Testis (tissue), 3 donors: ENCODE data around the gene B3GNT4. TPM values are rescaled to one million over a fixed set of nuclear protein-coding genes. Genes with fewer than 3 reads are reported as not detected.

Experiments
- DNase-seq: peaks from one replicate; pipeline ENCODE4 v3.0.0-alpha.2; 2019
- H3K27ac ChIP-seq, 2 donors: fragments of 200-600 bp; sonication (generic); one replicate each; pipeline ENCODE4 v1.5.1; 2019
- H3K27me3 ChIP-seq: fragments of 200-600 bp; sonication (generic); one replicate; pipeline ENCODE4 v1.5.1; 2019
- H3K36me3 ChIP-seq: fragments of 200-600 bp; sonication (generic); one replicate; pipeline ENCODE4 v1.5.1; 2017; ENCODE audit warnings: low read depth; ENCODE audit errors: missing control alignments
- H3K4me1 ChIP-seq: fragments of 200-600 bp; sonication (generic); one replicate; pipeline ENCODE4 v1.5.1; 2019
- H3K4me3 ChIP-seq, 2 donors: fragments of 200-600 bp; sonication (generic); one replicate each; pipeline ENCODE4 v1.5.1; 2017 to 2019
- H3K9me3 ChIP-seq: fragments of 200-600 bp; sonication (generic); one replicate; pipeline ENCODE4 v1.5.1; 2017
- POLR2A ChIP-seq: fragments of 450-650 bp; IDR thresholded peaks from one replicate; pipeline ENCODE4 v1.6.1; 2017; ENCODE audit warnings: antibody characterized with exemption, mild to moderate bottlenecking, moderate library complexity
- WGBS, 2 donors: methylation state at CpG; one replicate each; pipeline ENCODE4 v1.1.5; 2018; 5-methylcytosine and 5-hydroxymethylcytosine counted together
- intact Hi-C: fragments of 100-400 bp; cut with DNase I; formaldehyde crosslinking; loops from one replicate; pipeline ENCODE4 v1.15.1; 2023; ENCODE audit warnings: low total_unique reads
- polyA plus RNA-seq: library from polyadenylated mRNA; stranded (reverse); fragments of 350-450 nt; fragmentation: Illumina TruSeq; extraction: RNeasy Lipid Tissue Mini Kit (QIAGEN cat#74804); gene quantifications from one replicate; pipeline ENCODE4 v1.2.3, GENCODE V29; 2014; ENCODE audit warnings: low read depth, low replicate concordance; ENCODE audit not compliant: insufficient read depth
- total RNA-seq, 2 donors: library from RNA; depleted of rRNA; stranded (reverse); fragments of >200 nt; gene quantifications; one replicate each; pipeline ENCODE4 v1.2.3, GENCODE V29; 2016
- TF ChIP-seq, protein P1 (sequence below), 3 experiments: fragments of 450-650 bp in 2 of 3; fragments of 200-600 bp in 1 of 3; sonication (generic) in 1 of 3; IDR thresholded peaks; one replicate each; pipeline ENCODE4 v1.5.1; 2016 to 2019; ENCODE audit warnings: antibody characterized with exemption in 3 of 3, mild to moderate bottlenecking in 2 of 3, moderate library complexity in 1 of 3

B3GNT4 gene
- total and polyA plus RNA-seq, 3 donors from 2014 or later = 2.1 to 5.2 (median 2.2) TPM

DNA sequence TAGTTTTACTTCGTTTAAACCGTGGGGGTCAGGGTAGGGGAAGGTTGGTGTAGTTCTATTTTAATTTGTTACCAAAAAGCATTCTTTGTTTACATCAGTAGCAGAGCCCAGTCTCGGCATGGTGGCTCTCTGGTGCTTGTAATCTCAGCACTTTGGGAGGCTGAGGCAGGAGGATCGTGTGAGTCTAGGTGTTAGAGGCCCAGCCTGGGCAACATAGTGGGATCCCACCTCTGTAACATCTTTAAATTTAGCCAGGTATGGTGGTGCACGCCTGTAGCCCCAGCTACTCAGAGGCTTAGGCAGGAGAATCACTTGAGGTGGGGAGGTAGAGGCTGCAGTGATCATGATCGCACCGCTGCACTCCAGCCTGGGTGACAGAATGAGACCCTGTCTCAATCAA is 18.4 kb upstream of the B3GNT4 start:
- intact Hi-C loops = no loop called here
- no peaks in the 10 kb centered on the region for H3K27me3 ChIP-seq
- TF ChIP-seq POLR2A = no peak
- TF ChIP-seq, protein P1, sequence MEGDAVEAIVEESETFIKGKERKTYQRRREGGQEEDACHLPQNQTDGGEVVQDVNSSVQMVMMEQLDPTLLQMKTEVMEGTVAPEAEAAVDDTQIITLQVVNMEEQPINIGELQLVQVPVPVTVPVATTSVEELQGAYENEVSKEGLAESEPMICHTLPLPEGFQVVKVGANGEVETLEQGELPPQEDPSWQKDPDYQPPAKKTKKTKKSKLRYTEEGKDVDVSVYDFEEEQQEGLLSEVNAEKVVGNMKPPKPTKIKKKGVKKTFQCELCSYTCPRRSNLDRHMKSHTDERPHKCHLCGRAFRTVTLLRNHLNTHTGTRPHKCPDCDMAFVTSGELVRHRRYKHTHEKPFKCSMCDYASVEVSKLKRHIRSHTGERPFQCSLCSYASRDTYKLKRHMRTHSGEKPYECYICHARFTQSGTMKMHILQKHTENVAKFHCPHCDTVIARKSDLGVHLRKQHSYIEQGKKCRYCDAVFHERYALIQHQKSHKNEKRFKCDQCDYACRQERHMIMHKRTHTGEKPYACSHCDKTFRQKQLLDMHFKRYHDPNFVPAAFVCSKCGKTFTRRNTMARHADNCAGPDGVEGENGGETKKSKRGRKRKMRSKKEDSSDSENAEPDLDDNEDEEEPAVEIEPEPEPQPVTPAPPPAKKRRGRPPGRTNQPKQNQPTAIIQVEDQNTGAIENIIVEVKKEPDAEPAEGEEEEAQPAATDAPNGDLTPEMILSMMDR (IDR thresholded peaks at IDR 0.05) = no peak
- H3K4me1 ChIP-seq = no peaks in the 10 kb centered on the region
- no peaks in the 10 kb centered on the region for H3K9me3 ChIP-seq
- no peak overlapping the region for H3K4me3 ChIP-seq
- no peaks in the 10 kb centered on the region for H3K36me3 ChIP-seq
- no peak for DNase-seq
- 92 to 97% methylated on average over 7 of the region's 7 CpGs for WGBS, 2 donors
- no peak overlapping the region for H3K27ac ChIP-seq

GRCh38 chr12:122185494-122186082 is 17.9 kb upstream of the B3GNT4 start:
- Histone ChIP-seq H3K4me1 (no peaks in the 10 kb centered on the region), H3K36me3 (no peaks in the 10 kb centered on the region), H3K9me3 (no peaks in the 10 kb centered on the region), H3K4me3 (no peak overlapping the region), H3K27ac (no peak overlapping the region), H3K27me3 (no peaks in the 10 kb centered on the region)
- 83 to 95% methylated on average over 4 to 10 of the region's 10 CpGs for WGBS, 2 donors
- TF ChIP-seq POLR2A = no peak
- TF ChIP-seq, protein P1 (IDR thresholded peaks at IDR 0.05) = no peak
- intact Hi-C loops = no loop called here
- no peak for DNase-seq

DNA sequence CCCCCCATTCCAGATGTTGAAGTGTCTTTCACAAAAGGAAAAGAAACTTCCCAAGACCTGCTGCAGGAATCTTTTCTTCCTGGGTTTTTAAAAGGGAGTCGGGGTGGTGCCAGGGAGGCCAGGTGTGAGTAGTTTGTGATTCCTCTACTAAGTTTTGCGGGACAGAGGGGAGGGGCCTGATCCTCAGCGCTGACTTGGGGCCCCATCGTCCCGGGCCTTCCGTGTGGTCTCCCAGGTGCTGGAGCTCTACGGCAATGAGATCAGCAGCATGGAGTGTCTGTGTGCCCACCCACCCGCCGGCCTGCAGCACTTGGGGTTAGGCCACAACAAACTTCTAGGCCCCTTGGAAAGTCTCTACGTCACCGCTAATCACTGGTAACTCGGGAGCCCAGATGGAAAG is 16.0 kb upstream of the B3GNT4 start:
- WGBS, 2 donors = 77 to 80% methylated on average over 2 to 12 of the region's 12 CpGs
- DNase-seq = no peak
- Histone ChIP-seq H3K9me3 (no peaks in the 10 kb centered on the region), H3K4me1 (no peaks in the 10 kb centered on the region), H3K27ac (no peak overlapping the region), H3K4me3 (no peak overlapping the region), H3K27me3 (no peaks in the 10 kb centered on the region), H3K36me3 (no peaks in the 10 kb centered on the region)
- intact Hi-C loops = no loop called here
- TF ChIP-seq, protein P1 (IDR thresholded peaks at IDR 0.05) = no peak
- no peak for TF ChIP-seq POLR2A

DNA sequence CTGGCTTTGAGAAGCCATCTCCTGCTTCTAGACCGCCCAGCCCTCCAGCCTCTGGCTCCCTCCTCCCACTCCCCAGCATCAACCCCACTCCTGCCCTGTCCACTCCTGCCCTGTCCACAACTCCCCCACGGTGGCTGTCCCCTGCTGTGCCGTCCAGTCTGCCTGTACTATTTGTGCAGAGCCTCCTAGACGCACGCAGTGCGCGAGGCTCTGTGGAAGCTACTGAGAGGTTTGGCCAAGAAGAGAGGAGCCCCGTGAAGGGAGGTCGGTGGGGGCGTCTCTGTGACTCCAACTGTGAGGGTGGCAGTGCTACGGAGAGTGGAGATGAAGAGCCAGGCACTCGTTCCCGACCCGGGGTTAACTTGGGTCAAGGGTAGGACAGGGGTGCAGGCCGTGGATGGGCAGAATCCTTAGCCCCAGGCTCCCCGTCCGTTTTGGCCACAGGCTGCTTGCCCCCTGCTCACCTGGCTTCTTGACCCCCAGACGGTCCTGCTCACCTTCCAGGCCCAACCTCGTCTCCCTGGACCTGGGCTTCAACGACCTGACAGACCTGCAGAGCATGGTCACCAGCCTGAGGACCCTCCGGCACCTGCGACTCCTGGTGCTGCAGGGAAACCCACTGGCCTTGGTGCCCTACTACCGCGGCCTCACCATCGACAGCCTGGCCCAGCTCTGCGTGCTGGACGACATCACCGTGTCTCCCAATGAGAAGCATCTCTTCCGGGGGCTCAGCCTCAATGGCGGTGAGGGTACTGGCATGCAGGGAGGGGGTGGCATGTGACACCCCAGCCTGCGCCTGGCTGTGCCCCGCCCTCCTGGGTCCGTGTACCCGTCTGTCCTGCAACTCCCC is 13.7 kb upstream of the B3GNT4 start:
- no peak overlapping the region for H3K4me3 ChIP-seq
- TF ChIP-seq POLR2A = no peak
- TF ChIP-seq, protein P1 (IDR thresholded peaks at IDR 0.05) = no peak
- H3K27me3 ChIP-seq = no peaks in the 10 kb centered on the region
- no peaks in the 10 kb centered on the region for H3K4me1 ChIP-seq
- WGBS, 2 donors = 82 to 86% methylated on average over 14 to 34 of the region's 34 CpGs
- intact Hi-C loops = no loop called here
- DNase-seq = no peak
- no peaks in the 10 kb centered on the region for H3K36me3 ChIP-seq
- H3K9me3 ChIP-seq = no peaks in the 10 kb centered on the region
- H3K27ac ChIP-seq = no peak overlapping the region
